ENCODE data around the gene KLK15.

KLK15 gene

GRCh38 chr19:50778906-50779430 is 54.4 kb downstream of the KLK15 start:
- Mint-ChIP-seq H3K4me3 (no peak overlapping the region), H3K27me3 (peaks cover 74 to 89% of the 10 kb centered on the region in 2 donors), H3K9me3 (no peaks in the 10 kb centered on the region), H3K36me3 (ENCODE audit: insufficient read depth) (peaks cover 9% of the 10 kb centered on the region), H3K4me1 (ENCODE audit: low read depth in 2 of 2) (peaks cover 8 to 11% of the 10 kb centered on the region in 2 donors), H3K27ac (no peak overlapping the region)
- no peak for DNase-seq
- no peak for ATAC-seq (replicated peaks)

- ATAC-seq (replicated peaks) (no peak), DNase-seq (no peak)
- Mint-ChIP-seq H3K4me3 (no peak overlapping the region), H3K27me3 (peaks cover 68 to 92% of the 10 kb centered on the region in 2 donors), H3K27ac (no peak overlapping the region), H3K9me3 (no peaks in the 10 kb centered on the region), H3K4me1 (ENCODE audit: low read depth in 2 of 2) (peaks cover 2 to 5% of the 10 kb centered on the region in 2 donors), H3K36me3 (ENCODE audit: insufficient read depth) (peaks cover 7% of the 10 kb centered on the region)
These were observed 55.5 kb downstream of the KLK15 start for GRCh38 chr19:50777830-50778303.

DNA sequence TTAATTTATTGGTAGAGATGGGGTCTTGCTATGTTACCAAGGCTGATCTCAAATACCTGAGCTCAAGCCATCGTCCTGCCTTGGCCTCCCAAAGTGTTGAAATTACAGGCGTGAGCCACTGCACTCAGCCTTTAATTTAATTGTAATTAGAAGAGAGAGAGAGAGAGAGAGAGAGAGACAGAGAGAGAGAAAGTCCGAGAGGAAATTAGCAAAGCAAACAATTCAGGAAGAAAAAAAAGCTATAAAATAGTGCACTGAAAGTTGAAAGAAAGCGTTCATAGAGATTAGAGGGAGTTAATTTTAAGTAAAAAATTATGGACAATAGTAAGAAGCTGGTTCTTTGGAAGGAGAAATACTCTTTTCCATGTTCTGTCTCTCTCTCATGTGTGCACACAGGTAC is 56.1 kb downstream of the KLK15 start:
- Mint-ChIP-seq H3K27me3 (peaks cover 62 to 86% of the 10 kb centered on the region in 2 donors), H3K9me3 (no peaks in the 10 kb centered on the region), H3K36me3 (ENCODE audit: insufficient read depth) (peaks cover 6% of the 10 kb centered on the region), H3K4me1 (ENCODE audit: low read depth in 2 of 2) (peaks cover 2 to 5% of the 10 kb centered on the region in 2 donors), H3K27ac (no peak overlapping the region), H3K4me3 (no peak overlapping the region)
- ATAC-seq (replicated peaks) = no peak
- no peak for DNase-seq

- Mint-ChIP-seq H3K4me3 (no peak overlapping the region), H3K36me3 (ENCODE audit: insufficient read depth) (no peaks in the 10 kb centered on the region), H3K27me3 (peaks cover 53 to 79% of the 10 kb centered on the region in 2 donors), H3K4me1 (ENCODE audit: low read depth in 2 of 2) (peaks cover 2 to 5% of the 10 kb centered on the region in 2 donors), H3K9me3 (no peaks in the 10 kb centered on the region), H3K27ac (no peak overlapping the region)
- no peak for DNase-seq
- no peak for ATAC-seq (replicated peaks)
These were observed 57.2 kb downstream of the KLK15 start for GRCh38 chr19:50776131-50776530.

All from effector memory CD8-positive, alpha-beta T cell (primary cell).